HepG2 (cell line): ENCODE measurements around the gene PPP1R16B. TPM values are rescaled to one million over a fixed set of nuclear protein-coding genes. Genes with fewer than 3 reads are reported as not detected.

Source experiments
- BCL6 ChIP-seq: IDR thresholded peaks from 2 replicates; pipeline ENCODE4 v1.6.1; 2016; ENCODE audit warnings: missing genetic modification reagents, missing compliant biosample characterization
- DDIT3 ChIP-seq: sonication (generic); formaldehyde crosslinking; IDR thresholded peaks from 2 replicates; pipeline ENCODE4 v1.4.0; 2020; ENCODE audit warnings: mild to moderate bottlenecking, missing genetic modification reagents
- GMEB2 ChIP-seq: IDR thresholded peaks from 2 replicates; pipeline ENCODE4 v1.6.1; 2016; ENCODE audit warnings: missing biosample characterization, missing genetic modification reagents, low read depth
- HES4 ChIP-seq: sonication (generic); formaldehyde crosslinking; IDR thresholded peaks from 2 replicates; pipeline ENCODE4 v1.9.0; 2021; ENCODE audit warnings: mild to moderate bottlenecking, missing genetic modification reagents, borderline replicate concordance
- KDM2A ChIP-seq: sonication (generic); formaldehyde crosslinking; IDR thresholded peaks from 2 replicates; pipeline ENCODE4 v1.4.0; 2020; ENCODE audit warnings: low read depth, missing genetic modification reagents, borderline replicate concordance
- NFKBIZ ChIP-seq: IDR thresholded peaks from 2 replicates; pipeline ENCODE4 v1.6.1; 2018; ENCODE audit warnings: missing genetic modification reagents, missing compliant biosample characterization
- RFX3 ChIP-seq: IDR thresholded peaks from 2 replicates; pipeline ENCODE4 v1.6.1; 2016; ENCODE audit warnings: missing biosample characterization, missing genetic modification reagents
- SIX1 ChIP-seq: sonication (generic); formaldehyde crosslinking; IDR thresholded peaks from 2 replicates; pipeline ENCODE4 v1.4.0; 2020; ENCODE audit warnings: missing genetic modification reagents, borderline replicate concordance
- ZFX ChIP-seq: sonication (generic); formaldehyde crosslinking; IDR thresholded peaks from 2 replicates; pipeline ENCODE4 v1.4.0; 2020; ENCODE audit warnings: mild to moderate bottlenecking, low read depth, missing genetic modification reagents, moderate library complexity
- ZNF12 ChIP-seq: sonication (generic); formaldehyde crosslinking; IDR thresholded peaks from 2 replicates; pipeline ENCODE4 v1.5.0; 2020; ENCODE audit warnings: missing genetic modification reagents
- ZNF205 ChIP-seq: IDR thresholded peaks from 2 replicates; pipeline ENCODE4 v1.6.1; 2018; ENCODE audit warnings: missing biosample characterization, missing genetic modification reagents
- ZNF251 ChIP-seq: sonication (generic); formaldehyde crosslinking; IDR thresholded peaks from 2 replicates; pipeline ENCODE4 v1.9.0; 2021; ENCODE audit warnings: mild to moderate bottlenecking, missing genetic modification reagents
- ZNF326 ChIP-seq: sonication (generic); formaldehyde crosslinking; IDR thresholded peaks from 2 replicates; pipeline ENCODE4 v1.4.0; 2020; ENCODE audit warnings: missing genetic modification reagents, borderline replicate concordance
- ZNF543 ChIP-seq: sonication (generic); formaldehyde crosslinking; IDR thresholded peaks from 2 replicates; pipeline ENCODE4 v1.4.0; 2020; ENCODE audit warnings: mild to moderate bottlenecking, missing genetic modification reagents
- ZNF678 ChIP-seq: sonication (generic); formaldehyde crosslinking; IDR thresholded peaks from 2 replicates; pipeline ENCODE4 v1.4.0; 2020; ENCODE audit warnings: mild to moderate bottlenecking, missing genetic modification reagents
- ZNF691 ChIP-seq: sonication (generic); formaldehyde crosslinking; IDR thresholded peaks from 2 replicates; pipeline ENCODE4 v1.4.0; 2020; ENCODE audit warnings: missing genetic modification reagents, low read depth, mild to moderate bottlenecking, borderline replicate concordance
- ZNF792 ChIP-seq: IDR thresholded peaks from 2 replicates; pipeline ENCODE4 v1.6.1; 2016
- polyA plus RNA-seq, 8 experiments: library from polyadenylated mRNA; depleted of rRNA in 3 of 8; stranded (reverse) in 7 of 8; unstranded in 1 of 8; fragments of >200 nt; fragmentation: Illumina TruSeq in 4 of 8; extraction: Trizol in 4 of 8; gene quantifications; 2 replicates each; pipeline versions ENCODE4 v1.2.1 to v1.2.3, GENCODE V29; 2011 to 2016; ENCODE audit warnings: low read depth in 4 of 8, missing spikeins in 1 of 8, mixed read lengths in 1 of 8; ENCODE audit not compliant: insufficient read depth in 1 of 8
- total RNA-seq, 5 experiments: library from RNA; depleted of rRNA; stranded (reverse); fragments of >200 nt; fragmentation: Illumina TruSeq; extraction: Trizol; gene quantifications; 2 replicates each; pipeline ENCODE4 v1.2.3, GENCODE V29; 2016; ENCODE audit warnings: low read depth in 1 of 5
- TF ChIP-seq, protein P1 (sequence below): sonication (generic); formaldehyde crosslinking; IDR thresholded peaks from 2 replicates; pipeline ENCODE4 v1.4.0; 2020; ENCODE audit warnings: mild to moderate bottlenecking, missing genetic modification reagents
- TF ChIP-seq, protein P2 (sequence below): sonication (generic); formaldehyde crosslinking; IDR thresholded peaks from 2 replicates; pipeline ENCODE4 v1.9.0; 2021; ENCODE audit warnings: missing genetic modification reagents, borderline replicate concordance
- TF ChIP-seq, protein P3 (sequence below): sonication (generic); formaldehyde crosslinking; IDR thresholded peaks from 2 replicates; pipeline ENCODE4 v1.4.0; 2020; ENCODE audit warnings: missing genetic modification reagents, borderline replicate concordance

Gene PPP1R16B
- total and polyA plus RNA-seq, 2 of the 13 experiments (the other 11 are each of a cell fraction or from before 2014, with no cell fraction given), result 0.02 to 0.11 TPM

DNA sequence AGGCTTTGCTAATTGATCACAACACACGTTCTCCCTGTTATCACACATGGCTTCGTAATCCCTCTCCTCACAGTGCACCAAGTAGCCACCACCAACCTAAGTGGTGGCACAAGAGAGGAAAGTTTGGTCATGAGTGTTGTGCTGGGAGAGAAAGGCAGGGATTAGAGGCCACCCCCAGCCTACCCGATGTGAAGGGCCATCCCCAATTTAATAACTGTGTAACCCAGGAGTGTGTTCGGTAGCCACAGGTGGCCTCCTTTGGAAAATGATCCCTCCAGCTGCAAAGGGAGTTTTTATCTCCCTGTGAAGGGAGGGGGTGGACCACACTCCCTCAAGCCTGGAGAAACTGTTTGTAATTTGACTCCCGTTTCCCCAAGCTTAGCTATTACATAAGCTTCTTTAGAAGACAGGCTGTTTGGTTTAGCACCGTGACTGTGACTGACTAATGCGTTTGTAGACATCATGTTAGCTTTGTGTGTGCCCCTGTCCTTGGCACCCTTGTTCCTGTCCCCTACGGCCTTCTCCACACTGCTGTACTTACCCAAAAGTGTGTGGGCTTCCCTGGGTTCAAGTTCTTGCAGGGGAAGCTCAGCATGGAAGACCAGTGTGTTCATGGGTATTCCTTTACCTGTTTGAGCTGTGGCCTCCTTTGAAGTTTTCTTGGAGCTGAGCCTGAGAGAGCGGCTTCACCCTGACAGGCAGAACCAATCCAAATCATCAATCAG lies 20.6 kb downstream of the PPP1R16B start (continued):
- TF ChIP-seq DDIT3 (CRISPR knock-in tag), result no peak
- peak; percentile 81; the same call in 1 of the 2 replicates for TF ChIP-seq BCL6 (CRISPR knock-in tag)
- TF ChIP-seq, protein P1, sequence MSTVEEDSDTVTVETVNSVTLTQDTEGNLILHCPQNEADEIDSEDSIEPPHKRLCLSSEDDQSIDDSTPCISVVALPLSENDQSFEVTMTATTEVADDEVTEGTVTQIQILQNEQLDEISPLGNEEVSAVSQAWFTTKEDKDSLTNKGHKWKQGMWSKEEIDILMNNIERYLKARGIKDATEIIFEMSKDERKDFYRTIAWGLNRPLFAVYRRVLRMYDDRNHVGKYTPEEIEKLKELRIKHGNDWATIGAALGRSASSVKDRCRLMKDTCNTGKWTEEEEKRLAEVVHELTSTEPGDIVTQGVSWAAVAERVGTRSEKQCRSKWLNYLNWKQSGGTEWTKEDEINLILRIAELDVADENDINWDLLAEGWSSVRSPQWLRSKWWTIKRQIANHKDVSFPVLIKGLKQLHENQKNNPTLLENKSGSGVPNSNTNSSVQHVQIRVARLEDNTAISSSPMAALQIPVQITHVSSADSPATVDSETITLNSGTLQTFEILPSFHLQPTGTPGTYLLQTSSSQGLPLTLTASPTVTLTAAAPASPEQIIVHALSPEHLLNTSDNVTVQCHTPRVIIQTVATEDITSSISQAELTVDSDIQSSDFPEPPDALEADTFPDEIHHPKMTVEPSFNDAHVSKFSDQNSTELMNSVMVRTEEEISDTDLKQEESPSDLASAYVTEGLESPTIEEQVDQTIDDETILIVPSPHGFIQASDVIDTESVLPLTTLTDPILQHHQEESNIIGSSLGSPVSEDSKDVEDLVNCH (CRISPR knock-in tag), result no peak
- TF ChIP-seq SIX1 (CRISPR knock-in tag), result peak; percentile 98
- 0 out of 2 replicates have a peak, but pooled peaks have one; percentile 47 for TF ChIP-seq ZNF205
- TF ChIP-seq, protein P2, sequence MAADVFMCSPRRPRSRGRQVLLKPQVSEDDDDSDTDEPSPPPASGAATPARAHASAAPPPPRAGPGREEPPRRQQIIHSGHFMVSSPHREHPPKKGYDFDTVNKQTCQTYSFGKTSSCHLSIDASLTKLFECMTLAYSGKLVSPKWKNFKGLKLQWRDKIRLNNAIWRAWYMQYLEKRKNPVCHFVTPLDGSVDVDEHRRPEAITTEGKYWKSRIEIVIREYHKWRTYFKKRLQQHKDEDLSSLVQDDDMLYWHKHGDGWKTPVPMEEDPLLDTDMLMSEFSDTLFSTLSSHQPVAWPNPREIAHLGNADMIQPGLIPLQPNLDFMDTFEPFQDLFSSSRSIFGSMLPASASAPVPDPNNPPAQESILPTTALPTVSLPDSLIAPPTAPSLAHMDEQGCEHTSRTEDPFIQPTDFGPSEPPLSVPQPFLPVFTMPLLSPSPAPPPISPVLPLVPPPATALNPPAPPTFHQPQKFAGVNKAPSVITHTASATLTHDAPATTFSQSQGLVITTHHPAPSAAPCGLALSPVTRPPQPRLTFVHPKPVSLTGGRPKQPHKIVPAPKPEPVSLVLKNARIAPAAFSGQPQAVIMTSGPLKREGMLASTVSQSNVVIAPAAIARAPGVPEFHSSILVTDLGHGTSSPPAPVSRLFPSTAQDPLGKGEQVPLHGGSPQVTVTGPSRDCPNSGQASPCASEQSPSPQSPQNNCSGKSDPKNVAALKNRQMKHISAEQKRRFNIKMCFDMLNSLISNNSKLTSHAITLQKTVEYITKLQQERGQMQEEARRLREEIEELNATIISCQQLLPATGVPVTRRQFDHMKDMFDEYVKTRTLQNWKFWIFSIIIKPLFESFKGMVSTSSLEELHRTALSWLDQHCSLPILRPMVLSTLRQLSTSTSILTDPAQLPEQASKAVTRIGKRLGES (CRISPR knock-in tag), result no peak
- peak; percentile 46; the same call in 1 of the 2 replicates for TF ChIP-seq ZNF678 (CRISPR knock-in tag)
- no peak for TF ChIP-seq RFX3 (CRISPR knock-in tag)
- TF ChIP-seq ZNF251 (CRISPR knock-in tag), result no peak
- TF ChIP-seq GMEB2 (CRISPR knock-in tag), result 0 out of 2 replicates have a peak, but pooled peaks have one; percentile 32
- peak; percentile 76; the same call in 1 of the 2 replicates for TF ChIP-seq NFKBIZ (CRISPR knock-in tag)
- no peak for TF ChIP-seq HES4 (CRISPR knock-in tag)
- TF ChIP-seq ZNF691, result peak; percentile 69; the same call in 1 of the 2 replicates
- TF ChIP-seq ZNF12, result peak; percentile 99
- no peak; the same call in 1 of the 2 replicates for TF ChIP-seq KDM2A (CRISPR knock-in tag)
- 0 out of 2 replicates have a peak, but pooled peaks have one; percentile 38 for TF ChIP-seq ZFX (CRISPR knock-in tag)
- TF ChIP-seq, protein P3, sequence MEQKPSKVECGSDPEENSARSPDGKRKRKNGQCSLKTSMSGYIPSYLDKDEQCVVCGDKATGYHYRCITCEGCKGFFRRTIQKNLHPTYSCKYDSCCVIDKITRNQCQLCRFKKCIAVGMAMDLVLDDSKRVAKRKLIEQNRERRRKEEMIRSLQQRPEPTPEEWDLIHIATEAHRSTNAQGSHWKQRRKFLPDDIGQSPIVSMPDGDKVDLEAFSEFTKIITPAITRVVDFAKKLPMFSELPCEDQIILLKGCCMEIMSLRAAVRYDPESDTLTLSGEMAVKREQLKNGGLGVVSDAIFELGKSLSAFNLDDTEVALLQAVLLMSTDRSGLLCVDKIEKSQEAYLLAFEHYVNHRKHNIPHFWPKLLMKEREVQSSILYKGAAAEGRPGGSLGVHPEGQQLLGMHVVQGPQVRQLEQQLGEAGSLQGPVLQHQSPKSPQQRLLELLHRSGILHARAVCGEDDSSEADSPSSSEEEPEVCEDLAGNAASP (CRISPR knock-in tag), result peak; percentile 84; the same call in 1 of the 2 replicates
- peak; percentile 94; the same call in 1 of the 2 replicates for TF ChIP-seq ZNF792 (CRISPR knock-in tag)
- TF ChIP-seq ZNF326, result no peak
- TF ChIP-seq ZNF543 (CRISPR knock-in tag), result no peak
